ENCODE data around the gene GJA8.
"Not testable (repeated sequence)": the region's sequence is repeated elsewhere in the genome, so short reads cannot be mapped to it uniquely, and the experiment has no call there.

The GJA8 gene

GRCh38 chr1:147902253-147902845 is at the start of gene GJA8:
GJA8 (plus strand) TSS chr1:147902795; CDS start chr1:147907956, 5,161 bp downstream.
- Mint-ChIP-seq H3K4me1 (no peaks in the 10 kb centered on the region), H3K36me3 (no peaks in the 10 kb centered on the region), H3K27ac (no peak within 1 kb of the TSS), H3K9me3 (no peaks in the 10 kb centered on the region), H3K27me3 (peaks cover 29% of the 10 kb centered on the region), H3K4me3 (no peak within 1 kb of the TSS)
- ATAC-seq, result no peak

- H3K9me3 Mint-ChIP-seq, result no peaks in the 10 kb centered on the region
- no peak overlapping the region for H3K27ac Mint-ChIP-seq
- no peak for ATAC-seq
- peaks cover 50% of the 10 kb centered on the region for H3K27me3 Mint-ChIP-seq
- no peaks in the 10 kb centered on the region for H3K4me1 Mint-ChIP-seq
- H3K4me3 Mint-ChIP-seq, result no peak overlapping the region
- H3K36me3 Mint-ChIP-seq, result no peaks in the 10 kb centered on the region
Measured at GRCh38 chr1:147853391-147853790, 49.2 kb upstream of the GJA8 start.

GRCh38 chr1:147854989-147855388 is 47.6 kb upstream of the GJA8 start:
- not testable (repeated sequence) for ATAC-seq, H3K36me3 Mint-ChIP-seq, H3K4me1 Mint-ChIP-seq, H3K4me3 Mint-ChIP-seq, H3K9me3 Mint-ChIP-seq, H3K27ac Mint-ChIP-seq
- peaks cover 41% of the 10 kb centered on the region for H3K27me3 Mint-ChIP-seq

- H3K36me3 Mint-ChIP-seq, ATAC-seq, H3K27ac Mint-ChIP-seq, H3K9me3 Mint-ChIP-seq, H3K4me1 Mint-ChIP-seq, H3K4me3 Mint-ChIP-seq: not testable (repeated sequence)
- peaks cover 35% of the 10 kb centered on the region for H3K27me3 Mint-ChIP-seq
Measured at GRCh38 chr1:147855996-147856395, 46.6 kb upstream of the GJA8 start.

GRCh38 chr1:147867204-147867603 is 35.4 kb upstream of the GJA8 start:
- H3K36me3 Mint-ChIP-seq, ATAC-seq, H3K4me1 Mint-ChIP-seq, H3K4me3 Mint-ChIP-seq, H3K27ac Mint-ChIP-seq, H3K9me3 Mint-ChIP-seq: not testable (repeated sequence)
- H3K27me3 Mint-ChIP-seq, result peaks cover 11% of the 10 kb centered on the region

- H3K27me3 Mint-ChIP-seq, result peaks cover 37% of the 10 kb centered on the region
- H3K9me3 Mint-ChIP-seq, result peaks cover 4% of the 10 kb centered on the region
- no peaks in the 10 kb centered on the region for H3K36me3 Mint-ChIP-seq
- ATAC-seq, result no peak
- H3K4me3 Mint-ChIP-seq, result no peak overlapping the region
- no peaks in the 10 kb centered on the region for H3K4me1 Mint-ChIP-seq
- no peak overlapping the region for H3K27ac Mint-ChIP-seq
Measured at GRCh38 chr1:147878022-147878421, 24.6 kb upstream of the GJA8 start.

GRCh38 chr1:147879911-147880310 is 22.7 kb upstream of the GJA8 start:
- no peaks in the 10 kb centered on the region for H3K4me1 Mint-ChIP-seq
- no peak for ATAC-seq
- H3K9me3 Mint-ChIP-seq, result peaks cover 4% of the 10 kb centered on the region
- no peak overlapping the region for H3K4me3 Mint-ChIP-seq
- no peak overlapping the region for H3K27ac Mint-ChIP-seq
- H3K36me3 Mint-ChIP-seq, result no peaks in the 10 kb centered on the region
- H3K27me3 Mint-ChIP-seq, result peaks cover 41% of the 10 kb centered on the region

- H3K9me3 Mint-ChIP-seq, result peaks cover 4% of the 10 kb centered on the region
- no peak overlapping the region for H3K27ac Mint-ChIP-seq
- no peak for ATAC-seq
- no peaks in the 10 kb centered on the region for H3K4me1 Mint-ChIP-seq
- no peaks in the 10 kb centered on the region for H3K36me3 Mint-ChIP-seq
- no peak overlapping the region for H3K4me3 Mint-ChIP-seq
- peaks cover 24% of the 10 kb centered on the region for H3K27me3 Mint-ChIP-seq
Measured at GRCh38 chr1:147882535-147882934, 20.1 kb upstream of the GJA8 start.

- ATAC-seq, result peak; percentile 88
- Mint-ChIP-seq H3K4me3 (no peak overlapping the region), H3K27me3 (peaks cover 11% of the 10 kb centered on the region), H3K36me3 (no peaks in the 10 kb centered on the region), H3K9me3 (no peaks in the 10 kb centered on the region), H3K27ac (no peak overlapping the region), H3K4me1 (peaks cover 8% of the 10 kb centered on the region)
Measured at GRCh38 chr1:147890177-147890790, 12.3 kb upstream of the GJA8 start.

- H3K4me3 Mint-ChIP-seq, result no peak overlapping the region
- no peak overlapping the region for H3K27ac Mint-ChIP-seq
- H3K9me3 Mint-ChIP-seq, result no peaks in the 10 kb centered on the region
- H3K4me1 Mint-ChIP-seq, result peaks cover 8% of the 10 kb centered on the region
- H3K36me3 Mint-ChIP-seq, result no peaks in the 10 kb centered on the region
- ATAC-seq, result no peak
- H3K27me3 Mint-ChIP-seq, result peaks cover 11% of the 10 kb centered on the region
Measured at GRCh38 chr1:147891088-147891487, 11.5 kb upstream of the GJA8 start.

GRCh38 chr1:147892216-147892615 is 10.4 kb upstream of the GJA8 start:
- Mint-ChIP-seq H3K4me1 (peaks cover 8% of the 10 kb centered on the region), H3K4me3 (no peak overlapping the region), H3K36me3 (no peaks in the 10 kb centered on the region), H3K9me3 (no peaks in the 10 kb centered on the region), H3K27ac (no peak overlapping the region), H3K27me3 (peaks cover 11% of the 10 kb centered on the region)
- ATAC-seq, result no peak

GRCh38 chr1:147892731-147893214 is 9.8 kb upstream of the GJA8 start:
- no peaks in the 10 kb centered on the region for H3K36me3 Mint-ChIP-seq
- peaks cover 8% of the 10 kb centered on the region for H3K4me1 Mint-ChIP-seq
- H3K9me3 Mint-ChIP-seq, result no peaks in the 10 kb centered on the region
- H3K27me3 Mint-ChIP-seq, result peaks cover 11% of the 10 kb centered on the region
- H3K27ac Mint-ChIP-seq, result no peak overlapping the region
- H3K4me3 Mint-ChIP-seq, result no peak overlapping the region
- no peak for ATAC-seq

GRCh38 chr1:147895123-147895522 is 7.5 kb upstream of the GJA8 start:
- Mint-ChIP-seq H3K4me3 (no peak overlapping the region), H3K36me3 (no peaks in the 10 kb centered on the region), H3K4me1 (peaks cover 3% of the 10 kb centered on the region), H3K9me3 (no peaks in the 10 kb centered on the region), H3K27me3 (peaks cover 24% of the 10 kb centered on the region), H3K27ac (no peak overlapping the region)
- no peak for ATAC-seq

- Mint-ChIP-seq H3K36me3 (no peaks in the 10 kb centered on the region), H3K27ac (no peak overlapping the region)
- no peak for ATAC-seq
Measured at GRCh38 chr1:147897029-147897752, 5.4 kb upstream of the GJA8 start.

GRCh38 chr1:147897789-147898188 is 4.8 kb upstream of the GJA8 start:
- H3K27me3 Mint-ChIP-seq, result peaks cover 29% of the 10 kb centered on the region
- H3K27ac Mint-ChIP-seq, result no peak overlapping the region
- H3K36me3 Mint-ChIP-seq, result no peaks in the 10 kb centered on the region
- H3K9me3 Mint-ChIP-seq, result no peaks in the 10 kb centered on the region
- H3K4me3 Mint-ChIP-seq, result no peak overlapping the region
- H3K4me1 Mint-ChIP-seq, result no peaks in the 10 kb centered on the region
- ATAC-seq, result no peak

More at GRCh38 chr1:147897029-147897752, 5.4 kb upstream of the GJA8 start:
- H3K9me3 Mint-ChIP-seq, result no peaks in the 10 kb centered on the region
- no peaks in the 10 kb centered on the region for H3K4me1 Mint-ChIP-seq
- peaks cover 25% of the 10 kb centered on the region for H3K27me3 Mint-ChIP-seq
- no peak overlapping the region for H3K4me3 Mint-ChIP-seq

- no peaks in the 10 kb centered on the region for H3K36me3 Mint-ChIP-seq
- H3K4me1 Mint-ChIP-seq, result no peaks in the 10 kb centered on the region
- H3K27ac Mint-ChIP-seq, result no peak overlapping the region
- H3K9me3 Mint-ChIP-seq, result no peaks in the 10 kb centered on the region
- H3K4me3 Mint-ChIP-seq, result no peak overlapping the region
- no peak for ATAC-seq
- H3K27me3 Mint-ChIP-seq, result peaks cover 32% of the 10 kb centered on the region
Measured at GRCh38 chr1:147904726-147905125, 2.1 kb downstream of the GJA8 start.

Measured in stimulated activated memory B cell treated with anti-CD40 and anti-IgM and Interleukin-4, amounts not matched to agents 10 μg/mL and 1 μg/mL and 100 μg/mL, for 72 hours (primary cell).